Myocyte (in vitro differentiated cells): ENCODE results near the gene CTSF. TPM values are rescaled to one million over a fixed set of nuclear protein-coding genes. Genes with fewer than 3 reads are reported as not detected.
A peak's percentile ranks its signal among the peaks of the same experiment; 100 is the strongest.
"Not testable (repeated sequence)": the region's sequence is repeated elsewhere in the genome, so short reads cannot be mapped to it uniquely, and the experiment has no call there.

Experiments used
- DNase-seq: peaks from one replicate; pipeline ENCODE4 v3.0.0-alpha.2; 2012; ENCODE audit warnings: low read depth
- total RNA-seq: library from RNA; depleted of rRNA; stranded (reverse); fragments of >200 nt; gene quantifications from 2 replicates; pipeline ENCODE4 v1.2.3, GENCODE V29; 2014

Gene CTSF
- total RNA-seq, 1 donor from 2014 or later: 52.8 TPM

DNA sequence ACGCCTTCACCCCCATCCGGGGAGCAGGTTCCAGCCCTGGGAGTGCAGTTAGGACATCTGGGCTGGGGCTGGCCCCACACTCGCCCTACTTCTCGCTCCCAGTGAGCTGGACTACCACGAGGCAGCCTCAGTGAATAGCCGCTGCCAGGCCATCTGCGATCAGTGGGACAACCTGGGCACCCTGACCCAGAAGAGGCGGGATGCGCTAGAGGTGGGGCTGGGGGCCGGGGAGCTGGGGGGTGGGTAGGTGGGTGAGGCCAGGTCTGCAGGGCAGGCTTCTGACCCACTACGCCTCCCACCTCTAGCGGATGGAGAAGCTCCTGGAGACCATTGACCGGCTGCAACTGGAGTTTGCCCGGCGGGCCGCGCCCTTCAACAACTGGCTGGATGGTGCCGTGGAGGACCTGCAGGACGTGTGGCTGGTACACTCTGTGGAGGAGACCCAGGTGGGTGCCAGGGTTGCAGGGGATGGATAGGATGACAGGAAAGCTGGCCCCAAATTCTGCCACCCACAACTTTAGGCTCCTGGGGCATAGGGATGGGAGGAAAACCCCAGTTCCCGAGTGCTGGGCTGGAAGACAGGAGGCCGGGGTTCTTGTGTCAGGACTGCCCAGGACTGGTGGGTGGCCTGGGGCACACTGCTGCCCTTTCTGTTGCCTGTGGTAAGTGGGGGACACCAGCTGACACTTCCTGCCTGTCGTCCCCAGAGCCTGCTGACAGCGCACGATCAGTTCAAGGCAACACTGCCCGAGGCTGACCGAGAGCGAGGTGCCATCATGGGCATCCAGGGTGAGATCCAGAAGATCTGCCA is 8.3 kb downstream of the CTSF start:
- no peak for DNase-seq

DNA sequence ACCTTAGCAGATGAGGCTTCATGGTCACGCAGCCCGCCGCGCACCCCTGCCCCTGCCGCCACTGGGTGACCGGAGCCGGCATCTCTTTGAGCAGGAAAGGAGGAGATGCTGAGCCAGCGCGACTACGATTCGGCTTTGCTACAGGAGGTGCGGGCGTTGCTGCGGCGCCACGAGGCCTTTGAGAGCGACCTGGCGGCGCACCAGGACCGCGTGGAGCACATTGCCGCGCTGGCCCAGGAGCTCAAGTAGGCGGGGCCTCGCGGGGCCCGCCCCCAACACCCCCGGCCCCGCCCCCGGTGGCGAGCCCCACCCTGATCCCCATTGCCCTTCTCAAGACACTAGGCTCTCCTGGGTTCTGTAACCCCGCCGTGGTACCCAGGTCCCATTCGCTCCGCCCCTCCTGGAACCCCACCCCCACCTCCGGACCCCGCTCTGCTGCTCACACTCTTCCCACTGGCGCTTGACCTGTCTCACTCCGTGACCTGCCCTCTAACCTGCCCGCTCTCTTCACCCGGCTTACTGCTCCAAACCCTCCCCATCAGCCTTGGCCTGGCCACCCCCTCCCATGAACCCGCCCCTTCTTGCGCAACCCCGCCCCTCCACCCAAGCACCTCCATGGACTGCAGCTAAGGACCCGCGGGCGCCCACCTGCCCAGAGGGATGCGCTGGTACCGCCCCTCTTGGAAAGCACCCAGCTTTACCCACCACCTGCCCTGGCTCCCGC is 9.1 kb downstream of the CTSF start:
- DNase-seq: no peak

DNA sequence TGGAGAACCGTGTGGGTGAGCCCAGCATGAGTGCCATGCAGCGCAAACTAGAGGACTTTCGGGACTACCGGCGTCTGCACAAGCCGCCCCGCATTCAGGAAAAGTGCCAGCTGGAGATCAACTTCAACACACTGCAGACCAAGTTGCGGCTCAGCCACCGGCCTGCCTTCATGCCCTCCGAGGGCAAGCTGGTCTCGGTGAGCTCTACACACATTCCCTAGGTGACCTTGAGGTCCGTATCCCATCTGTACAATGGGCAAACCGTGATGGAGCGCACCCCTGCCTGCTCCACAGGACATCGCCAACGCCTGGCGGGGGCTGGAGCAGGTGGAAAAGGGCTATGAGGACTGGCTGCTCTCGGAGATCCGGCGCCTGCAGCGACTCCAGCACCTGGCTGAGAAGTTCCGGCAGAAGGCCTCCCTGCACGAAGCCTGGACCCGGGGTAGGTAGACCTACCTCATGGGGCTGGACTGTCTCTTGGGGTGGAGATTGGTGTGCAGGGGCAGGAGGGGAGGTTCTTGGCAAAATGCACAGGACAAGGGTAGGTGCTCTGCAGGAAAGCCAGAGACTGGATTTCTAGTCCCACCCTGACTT is 10.6 kb downstream of the CTSF start:
- DNase-seq: no peak

DNA sequence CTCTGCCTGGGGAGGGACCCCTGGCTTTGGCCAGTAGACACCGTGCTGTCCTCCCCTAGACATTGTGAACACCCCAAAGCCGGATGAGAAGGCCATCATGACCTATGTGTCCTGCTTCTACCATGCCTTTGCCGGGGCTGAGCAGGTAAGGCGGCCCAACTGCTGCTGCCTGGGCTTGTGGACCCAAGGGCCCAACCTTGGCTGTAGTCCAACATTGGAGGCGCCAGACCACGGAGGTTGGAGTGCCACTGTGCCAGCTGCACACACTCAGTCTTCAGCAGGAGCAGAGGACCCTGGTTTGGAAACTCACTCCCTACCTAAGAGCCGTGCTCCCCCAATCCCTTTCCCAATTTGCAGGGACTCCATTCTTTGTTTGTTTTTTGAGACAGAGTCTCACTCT is 12.3 kb downstream of the CTSF start:
- no peak for DNase-seq

DNA sequence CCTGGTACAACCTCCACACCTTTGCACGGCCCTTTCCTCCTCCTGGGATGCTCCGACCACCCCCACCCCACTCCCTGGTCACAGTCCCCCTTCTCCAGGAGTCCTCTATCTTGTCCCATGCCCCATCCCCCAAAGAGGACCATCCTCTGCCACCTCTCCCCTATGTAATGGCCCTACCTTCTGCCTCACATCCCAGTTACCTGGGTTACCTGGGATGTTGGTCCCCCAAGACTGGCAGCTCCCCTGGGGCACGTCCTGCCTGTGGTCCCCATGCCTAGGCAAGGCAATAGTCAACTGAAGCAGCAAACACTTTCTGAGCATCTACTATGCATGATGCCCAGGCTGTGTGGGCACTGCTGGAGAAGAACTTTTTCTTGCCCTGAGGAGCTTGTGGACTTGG is 13.0 kb downstream of the CTSF start:
- no peak for DNase-seq

DNA sequence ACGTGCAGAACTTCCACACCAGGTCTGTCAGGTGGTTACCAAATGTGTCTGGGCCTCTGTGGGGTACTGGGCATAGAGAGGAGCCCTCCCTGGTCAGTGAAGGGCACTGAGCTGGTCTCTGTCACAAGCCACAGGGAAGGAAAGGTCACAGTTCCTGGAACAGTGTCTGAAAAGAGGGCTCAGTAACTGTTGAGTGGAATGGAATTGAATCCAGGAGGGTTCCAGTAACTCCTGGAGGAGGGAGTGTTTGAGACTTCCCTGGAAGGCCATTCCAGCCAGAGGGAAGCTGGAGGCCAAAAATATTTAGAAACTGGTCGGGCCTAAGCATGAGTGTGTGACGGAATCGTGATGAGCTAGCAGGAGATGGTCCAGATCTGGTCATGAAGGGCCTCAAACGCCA is 13.8 kb downstream of the CTSF start:
- DNase-seq: no peak

DNA sequence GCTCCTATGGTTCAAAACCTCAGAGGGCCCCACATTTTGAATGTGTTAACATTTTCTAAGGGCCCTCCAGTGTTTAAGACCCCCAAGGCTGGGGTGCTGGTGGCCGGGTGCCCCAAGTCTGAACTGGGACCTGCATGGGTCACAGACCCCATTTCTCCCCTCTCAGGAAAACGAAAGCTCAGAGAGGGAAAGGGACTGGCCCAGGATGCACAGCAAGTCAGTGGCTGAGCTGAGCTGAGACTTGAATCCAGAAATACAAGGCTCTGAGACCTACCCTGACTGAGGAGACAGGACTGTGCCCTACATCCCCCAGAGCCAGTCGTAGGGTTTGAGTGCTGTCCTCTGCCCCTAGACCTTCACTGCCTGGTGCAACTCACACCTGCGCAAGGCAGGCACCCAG is 17.5 kb downstream of the CTSF start:
- no peak for DNase-seq

DNA sequence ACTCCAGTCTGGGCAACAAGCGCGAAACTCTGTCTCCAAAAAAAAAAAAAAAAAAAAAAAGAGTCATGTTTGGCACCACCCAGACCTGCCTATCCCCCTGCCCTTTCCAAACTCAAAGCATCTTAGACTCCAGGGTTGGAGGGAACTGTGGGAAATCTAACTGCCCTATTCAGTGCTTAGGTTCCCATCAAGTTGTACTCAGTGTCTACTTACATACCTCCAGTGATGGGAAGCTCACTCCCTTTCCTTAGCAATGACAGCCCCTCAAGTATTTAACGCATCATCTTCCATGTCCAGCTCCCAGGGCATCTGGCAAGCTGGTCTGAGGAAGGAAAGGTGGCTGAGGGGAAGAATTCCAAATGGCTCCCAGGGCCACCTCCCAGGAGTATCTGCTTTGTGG is 18.7 kb downstream of the CTSF start:
- DNase-seq: no peak

DNA sequence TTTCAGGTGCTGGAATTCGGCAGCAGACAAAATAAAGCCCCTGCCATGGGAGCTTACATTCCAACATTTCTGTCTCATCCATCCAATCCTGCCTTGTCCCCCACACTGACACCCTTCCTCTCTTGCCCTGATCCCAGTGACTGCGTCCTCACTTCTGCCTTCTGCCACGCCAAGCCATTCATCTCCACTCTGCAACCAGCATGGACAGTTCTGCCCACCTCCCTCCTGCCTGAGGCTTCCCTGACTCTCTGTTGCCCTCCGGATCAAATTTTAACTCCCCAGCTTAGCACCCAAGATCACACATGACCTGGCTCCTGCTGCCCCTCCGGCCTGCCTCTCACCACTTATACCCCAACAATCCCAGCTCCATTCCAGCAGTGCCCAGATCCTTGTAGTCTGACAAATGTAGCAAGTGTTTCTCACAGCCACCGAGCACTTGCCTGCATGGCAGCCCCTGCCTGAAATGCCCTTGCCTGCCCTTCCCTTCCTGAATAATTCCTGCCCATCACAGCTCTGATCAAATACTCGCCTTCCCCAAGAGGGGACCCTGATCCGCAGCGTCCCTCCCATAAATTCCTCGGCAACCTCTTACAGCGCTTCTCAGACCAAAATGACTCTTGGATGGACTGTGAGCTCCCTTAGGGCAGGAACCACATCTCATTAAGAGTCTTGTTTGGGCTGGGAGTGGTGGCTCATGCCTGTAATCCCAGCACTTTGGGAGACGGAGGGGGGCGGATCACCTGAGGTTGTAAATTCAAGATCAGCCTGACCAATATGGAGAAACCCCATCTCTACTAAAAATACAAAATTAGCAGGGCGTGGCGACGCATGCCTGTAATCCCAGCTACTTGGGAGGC is 19.4 kb downstream of the CTSF start:
- peak; percentile 50 for DNase-seq

DNA sequence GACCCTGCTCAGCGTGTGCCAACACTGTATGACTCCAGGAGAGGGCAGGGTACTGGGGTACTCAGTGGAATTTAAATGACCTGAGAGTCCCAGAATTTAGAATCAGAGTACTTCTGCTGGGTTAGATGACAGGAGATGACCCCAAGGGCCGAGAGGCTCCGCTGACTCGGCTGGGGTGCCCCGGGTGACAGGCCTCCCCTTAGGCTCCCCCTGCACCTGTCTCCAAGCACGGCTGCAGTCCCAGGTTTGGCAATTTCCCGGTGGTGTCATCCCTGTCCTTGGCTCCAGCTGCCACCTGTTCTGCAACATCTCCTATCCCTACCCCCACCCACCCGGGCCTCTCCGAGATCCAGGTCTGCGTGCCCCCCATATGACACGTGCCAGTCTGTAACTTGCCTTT is 20.4 kb downstream of the CTSF start:
- peak; percentile 71 for DNase-seq

DNA sequence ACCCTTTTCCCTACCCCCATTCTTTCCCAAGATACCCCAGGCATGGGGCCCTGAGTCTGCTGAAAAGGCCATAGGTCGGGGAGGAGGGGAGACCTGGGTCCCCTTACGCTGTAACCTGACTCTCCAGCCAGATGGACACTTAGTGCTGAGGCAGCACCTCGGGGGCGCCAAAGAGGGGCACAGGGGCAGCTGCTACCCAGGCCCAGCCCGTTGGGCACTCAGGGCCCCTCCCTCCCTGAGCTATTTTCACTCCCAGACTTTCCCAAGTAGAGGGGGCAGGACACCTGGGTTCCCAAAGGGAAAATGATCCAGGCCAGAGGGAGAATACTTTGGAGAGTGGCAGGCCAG is 20.8 kb downstream of the CTSF start:
- DNase-seq: peak; percentile 82

DNA sequence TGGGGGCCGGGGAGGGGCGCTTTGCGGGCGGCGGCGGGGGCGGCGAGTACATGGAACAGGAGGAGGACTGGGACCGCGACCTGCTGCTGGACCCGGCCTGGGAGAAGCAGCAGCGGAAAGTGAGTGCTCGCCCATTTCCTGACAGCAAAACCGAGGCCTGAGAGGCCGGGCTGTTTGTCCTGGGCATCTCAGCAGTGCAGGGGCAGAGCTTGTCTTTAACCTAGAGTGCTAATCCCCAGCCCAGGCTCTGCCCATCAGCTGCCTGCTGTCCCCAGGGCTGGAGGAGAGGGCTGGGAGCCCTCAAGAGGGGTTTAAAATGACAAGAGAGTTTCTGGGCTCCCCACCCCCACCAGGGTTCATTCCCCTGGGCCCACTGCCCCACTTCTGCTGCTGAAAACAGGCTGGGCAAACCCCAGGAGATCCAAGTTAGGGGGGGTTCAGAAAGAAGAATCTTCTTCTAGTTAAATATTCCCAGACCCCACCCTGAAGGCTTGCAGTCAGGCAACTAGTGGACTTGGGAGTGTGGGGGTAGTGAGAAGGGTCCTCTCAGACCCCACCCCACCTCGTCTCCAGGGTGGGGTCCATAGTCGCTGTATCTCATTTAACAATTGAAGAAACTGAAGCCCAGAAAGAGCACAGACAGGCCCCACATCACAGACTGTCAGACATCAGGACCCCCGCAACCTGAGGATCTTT is 21.3 kb downstream of the CTSF start:
- peak; percentile 38 for DNase-seq

DNA sequence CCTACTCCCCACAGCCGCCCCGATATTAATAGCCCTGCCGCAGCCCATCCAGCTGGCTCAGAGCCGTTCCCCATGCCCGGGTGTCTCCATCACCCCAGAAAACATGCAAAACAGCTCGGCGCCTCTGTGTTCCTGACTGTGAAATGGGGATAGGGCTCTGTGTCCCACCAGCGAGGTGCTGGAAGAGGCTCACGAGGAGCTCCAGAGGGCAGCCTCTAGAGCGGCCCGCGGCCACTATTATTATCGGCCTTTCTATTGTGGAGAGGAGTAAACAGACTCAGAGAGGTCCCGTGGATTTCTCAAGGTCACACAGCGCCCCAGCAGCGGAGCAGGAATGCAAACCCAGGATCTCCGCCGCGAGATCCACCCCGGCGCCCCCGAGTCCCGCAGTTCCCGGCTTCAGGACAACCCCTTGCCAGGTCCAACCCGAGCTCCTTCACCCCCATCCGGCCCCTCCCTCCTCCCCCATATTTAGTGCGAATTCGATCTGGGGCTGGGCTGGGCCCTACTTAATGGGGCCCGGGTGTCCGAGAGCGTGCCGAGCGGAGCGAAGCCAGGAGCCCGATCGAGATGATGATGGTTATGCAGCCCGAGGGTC is 21.9 kb downstream of the CTSF start, which contains the start of gene ACTN3:
Gene ACTN3, plus strand, starts transcription at position 536 of the 598 bp plus-strand sequence. Its CDS starts 35 bp downstream, at position 571.
- peak; percentile 53 for DNase-seq

DNA sequence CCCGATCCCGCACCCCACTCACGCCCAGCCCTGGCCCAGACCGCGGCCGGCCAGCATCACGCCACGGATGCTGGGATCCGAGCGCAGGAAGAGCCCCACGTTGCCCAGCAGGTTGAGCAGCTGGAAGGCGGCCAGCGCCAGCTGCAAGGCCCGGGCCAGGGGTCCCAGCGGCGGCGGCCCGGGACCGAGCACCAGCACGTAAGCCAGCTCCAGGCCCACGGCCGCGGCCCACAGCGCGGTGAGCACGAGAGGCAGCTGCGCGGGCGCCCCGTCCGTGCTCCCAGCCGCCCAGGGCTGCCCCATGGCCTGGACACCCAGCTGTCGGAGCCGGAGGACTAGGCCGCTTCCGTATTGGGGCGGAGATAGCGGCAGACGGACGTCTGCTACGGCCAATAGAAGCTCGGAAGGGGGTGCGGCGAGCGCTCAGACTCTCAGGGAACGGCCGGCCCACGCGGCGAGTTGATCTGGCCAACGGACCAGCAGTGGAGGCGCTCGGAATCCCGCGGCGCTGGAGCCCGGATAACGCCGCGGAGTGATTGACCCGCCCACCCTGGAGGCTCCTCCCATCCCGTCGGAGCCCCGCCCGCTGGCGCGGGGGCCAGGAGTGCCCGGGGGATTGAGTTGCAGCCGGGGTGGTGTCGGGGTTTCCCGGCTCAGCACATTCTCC is 22.6 kb downstream of the CTSF start, which contains the start of gene ZDHHC24:
Gene ZDHHC24, minus strand, starts transcription at position 348 of the 667 bp plus-strand sequence. Its CDS starts 45 bp downstream, at position 303.
- DNase-seq: peak; percentile 99

DNA sequence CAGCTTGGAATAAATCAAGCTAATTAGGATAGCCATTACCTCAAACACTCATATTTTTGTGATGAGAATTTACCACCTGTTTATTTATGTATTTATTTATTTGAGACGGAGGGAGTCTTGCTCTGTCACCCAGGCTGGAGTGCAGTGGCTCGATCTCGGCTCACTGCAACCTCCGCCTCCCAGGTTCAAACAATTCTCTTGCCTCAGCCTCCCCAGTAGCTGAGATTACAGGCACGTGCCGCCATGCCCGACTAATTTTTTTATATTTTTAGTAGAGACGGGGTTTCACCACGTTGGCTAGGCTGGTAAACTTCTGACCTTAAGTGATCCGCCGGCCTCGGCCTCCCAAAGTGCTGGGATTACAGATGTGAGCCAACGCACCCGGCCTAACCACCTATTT is 23.5 kb downstream of the CTSF start:
- not testable (repeated sequence) for DNase-seq

DNA sequence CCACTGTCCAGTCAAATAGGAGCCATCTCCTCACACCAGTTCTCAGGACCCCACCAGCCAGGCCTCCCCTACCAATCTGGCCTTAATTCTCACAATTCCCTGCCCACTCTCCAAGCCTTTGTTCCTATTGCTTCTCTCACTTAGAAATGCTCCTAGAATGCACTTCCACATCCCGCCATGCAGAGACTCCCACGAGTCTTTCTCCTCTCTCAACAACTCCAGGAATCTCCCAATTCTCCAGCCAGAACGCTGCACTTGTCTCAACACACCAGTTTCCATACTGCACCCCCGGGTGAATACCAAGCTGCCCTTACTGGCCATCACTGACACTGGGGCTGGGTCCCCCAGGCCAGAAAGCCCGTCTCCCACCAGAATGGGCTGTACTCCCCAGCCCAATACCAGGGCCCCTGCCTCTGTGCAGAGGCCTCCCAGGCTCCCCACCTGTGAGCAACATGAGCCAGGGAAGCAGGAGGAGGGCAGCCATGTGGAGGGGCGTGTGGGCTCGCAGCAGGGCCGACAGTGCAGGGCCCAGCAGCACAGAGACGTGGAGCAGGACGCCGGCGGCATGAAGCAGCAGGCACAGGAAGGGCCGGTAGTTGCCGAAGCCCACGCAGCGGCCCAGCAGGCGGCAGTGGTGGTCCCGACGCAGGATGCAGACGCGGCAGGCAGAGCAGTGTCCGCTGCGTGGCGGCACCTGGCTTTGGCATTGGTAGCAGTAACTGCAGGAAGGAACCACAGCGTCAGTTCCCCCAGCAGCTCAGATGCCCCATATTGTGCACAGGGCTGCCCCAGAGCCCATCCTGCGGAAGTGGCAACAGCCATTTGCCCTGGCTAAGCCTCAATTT is 24.9 kb downstream of the CTSF start:
- no peak for DNase-seq

DNA sequence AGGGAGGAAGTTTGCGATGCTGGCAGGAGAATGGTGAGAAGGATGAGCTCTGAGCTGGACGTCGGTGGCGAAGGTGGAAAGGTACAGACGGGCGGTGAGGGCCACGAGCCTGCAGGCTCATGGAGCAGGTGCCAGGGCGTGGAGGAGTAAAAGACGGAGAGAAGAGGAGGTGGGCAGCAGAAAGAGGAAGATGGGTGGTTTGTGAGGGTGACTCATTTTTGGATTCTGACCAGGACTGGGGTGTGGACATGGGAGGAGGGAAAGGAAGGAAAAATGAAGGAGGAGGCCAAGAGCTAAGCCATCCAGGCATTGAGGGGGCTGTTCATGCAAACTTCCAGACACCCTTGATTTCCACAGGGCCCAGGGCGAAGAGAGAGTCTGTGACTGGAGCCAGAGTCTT is 26.0 kb downstream of the CTSF start:
- DNase-seq: peak; percentile 5

DNA sequence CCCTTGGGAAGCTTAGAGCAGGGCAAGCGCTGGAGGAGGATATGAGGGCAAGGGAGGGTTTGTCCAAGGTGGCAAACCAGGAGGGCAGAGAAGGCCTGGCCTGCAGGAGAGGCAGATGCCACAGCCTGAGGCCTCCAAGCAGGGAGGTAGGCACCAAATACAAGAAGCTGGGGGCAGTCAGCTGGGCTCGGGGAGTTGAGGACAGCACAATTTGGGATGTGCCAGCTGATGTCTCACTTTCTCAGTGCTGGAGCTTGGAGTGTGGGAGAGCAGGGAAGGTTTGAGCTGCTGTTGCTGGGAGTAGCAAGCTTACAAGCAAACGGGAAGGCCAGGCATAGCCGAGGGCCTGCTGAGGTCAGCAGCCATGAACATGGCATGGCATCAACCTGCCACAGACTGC is 26.5 kb downstream of the CTSF start:
- no peak for DNase-seq

DNA sequence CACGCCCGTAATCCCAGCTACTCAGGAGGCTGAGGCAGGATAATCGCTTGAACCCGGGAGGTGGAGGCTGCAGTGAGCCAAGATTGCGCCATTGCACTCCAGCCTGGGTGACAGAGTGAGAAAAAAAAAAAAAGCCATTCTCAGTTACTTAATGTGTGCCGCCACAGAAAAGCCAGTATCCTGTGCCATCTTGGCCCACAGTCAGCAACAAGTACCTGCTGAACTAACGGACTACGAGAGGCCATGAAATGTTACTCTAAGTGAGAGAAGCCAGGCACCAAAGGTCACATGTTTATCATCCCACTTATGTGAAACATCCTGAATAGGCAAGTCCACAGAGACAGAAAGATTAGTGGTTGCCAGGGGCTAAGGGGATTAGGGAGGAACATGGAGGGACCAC is 27.8 kb downstream of the CTSF start:
- DNase-seq: not testable (repeated sequence)
